GM20000 (cell line): Measurements from ENCODE around the gene SULF2.
A peak's percentile ranks its signal among the peaks of the same experiment; 100 is the strongest.

ENCODE experiments used
- DNase-seq: peaks from one replicate; pipeline ENCODE4 v3.0.0; 2012; ENCODE audit warnings: low spot score
- CTCF ChIP-seq: IDR thresholded peaks from 2 replicates; pipeline ENCODE4 v1.5.1; 2012; ENCODE audit warnings: mild to moderate bottlenecking, control low read depth; ENCODE audit errors: extremely low read depth, missing control alignments

SULF2 gene

DNA sequence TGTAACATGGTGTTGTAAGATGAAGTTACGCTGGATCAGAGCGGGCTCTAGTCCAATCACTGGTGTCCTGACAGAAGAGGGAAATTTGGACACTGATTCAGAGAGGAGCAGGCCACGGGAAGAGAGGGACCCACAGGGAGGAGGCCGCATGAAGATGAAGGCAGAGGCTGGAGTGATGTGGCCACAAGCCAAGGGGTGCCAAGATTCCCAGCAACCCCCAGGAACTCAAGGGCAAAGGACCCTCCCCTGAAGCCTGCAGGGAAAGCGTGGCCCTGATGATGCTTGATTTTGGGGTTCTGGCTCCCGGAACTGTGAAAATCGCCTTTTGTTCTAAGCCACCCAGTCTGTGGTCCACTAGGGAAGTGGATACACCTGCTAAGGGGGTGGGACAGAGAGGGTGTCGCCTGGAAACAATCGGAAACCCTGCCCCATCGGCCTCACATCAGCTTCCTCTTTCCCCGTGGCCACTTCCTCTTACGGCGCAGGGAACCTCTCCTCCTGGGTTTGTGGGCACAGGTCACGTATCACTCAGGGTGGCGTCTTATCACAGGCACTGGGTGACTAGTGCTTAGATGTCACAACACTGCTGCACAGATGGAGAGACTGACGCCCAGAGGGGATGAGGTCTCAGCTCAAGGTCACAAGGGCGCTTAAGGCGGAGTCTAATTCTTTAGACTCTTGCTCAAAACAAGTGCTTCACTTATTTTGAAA is 58.0 kb downstream of the SULF2 start:
- peak; percentile 75 for DNase-seq
- no peak for TF ChIP-seq CTCF

GRCh38 chr20:47726632-47727031 is 58.6 kb downstream of the SULF2 start:
- no peak for TF ChIP-seq CTCF
- no peak for DNase-seq

GRCh38 chr20:47725248-47725973 is 59.9 kb downstream of the SULF2 start:
- peak; percentile 83 for DNase-seq
- TF ChIP-seq CTCF = peak; percentile 78

DNA sequence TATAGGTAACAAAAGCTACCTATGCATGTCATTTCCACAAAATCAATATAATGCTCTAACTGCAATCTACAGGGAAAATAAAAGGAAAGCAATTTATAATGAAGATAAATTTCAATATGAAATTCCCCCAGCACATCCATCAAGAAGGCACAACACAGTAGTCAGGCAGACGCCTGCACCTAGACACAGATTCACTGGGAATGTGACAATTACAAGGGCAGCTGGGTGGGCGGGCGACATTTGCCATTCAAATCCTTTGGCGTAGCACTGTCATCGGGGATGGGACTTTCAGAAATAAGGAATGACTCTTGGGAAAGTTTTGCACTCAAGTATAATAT is 60.4 kb downstream of the SULF2 start:
- no peak for TF ChIP-seq CTCF
- no peak for DNase-seq

DNA sequence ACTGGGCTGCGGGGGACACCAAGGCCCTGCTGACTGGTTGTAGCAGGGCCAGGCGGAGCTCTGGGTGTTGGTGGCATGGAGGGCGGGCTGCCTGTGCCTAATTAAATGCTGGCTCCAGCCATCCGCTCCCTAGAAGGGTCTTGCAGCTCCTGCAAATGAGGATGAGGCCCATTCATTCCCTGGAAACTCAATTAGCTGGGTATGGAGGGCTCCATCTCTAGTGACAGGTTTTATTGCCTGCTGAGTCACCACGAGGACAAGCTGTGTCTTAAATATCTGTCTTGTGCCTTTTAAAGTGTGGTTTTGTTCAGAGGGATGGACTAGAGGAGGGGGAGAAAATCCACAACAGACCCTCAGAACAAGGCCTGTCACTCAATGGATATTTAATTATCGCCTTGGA is 60.9 kb downstream of the SULF2 start:
- TF ChIP-seq CTCF = no peak
- no peak for DNase-seq

GRCh38 chr20:47723322-47723721 is 62.0 kb downstream of the SULF2 start:
- no peak for TF ChIP-seq CTCF

GRCh38 chr20:47720636-47721427 is 64.4 kb downstream of the SULF2 start:
- TF ChIP-seq CTCF = no peak

More at GRCh38 chr20:47723322-47723721, 62.0 kb downstream of the SULF2 start:
- no peak for DNase-seq

More at GRCh38 chr20:47720636-47721427, 64.4 kb downstream of the SULF2 start:
- no peak for DNase-seq
